Smooth muscle cell (in vitro differentiated cells): ENCODE results near the gene CHRNG. TPM values are rescaled to one million over a fixed set of nuclear protein-coding genes. Genes with fewer than 3 reads are reported as not detected.
A peak's percentile ranks its signal among the peaks of the same experiment; 100 is the strongest.

ENCODE experiments used
- DNase-seq: peaks from one replicate; lab custom pipeline; 2025; ENCODE audit not compliant: unreplicated experiment; lab: John Stamatoyannopoulos, UW
- H2AFZ ChIP-seq: fragments of 200-600 bp; sonication (generic); 2 replicates; pipeline ENCODE4 v1.6.0; 2016; ENCODE audit warnings: antibody characterized with exemption, low read depth, mild to moderate bottlenecking
- H3F3A ChIP-seq: fragments of 200-600 bp; sonication (generic); 2 replicates; pipeline ENCODE4 v1.6.0; 2017; ENCODE audit warnings: antibody characterized with exemption, low read depth
- H3K27ac ChIP-seq: fragments of 200-600 bp; sonication (generic); 2 replicates; pipeline ENCODE4 v1.5.1; 2016; ENCODE audit warnings: low read depth, mild to moderate bottlenecking
- H3K27me3 ChIP-seq: fragments of 200-600 bp; sonication (generic); 2 replicates; pipeline ENCODE4 v1.6.1; 2016; ENCODE audit warnings: low read depth, mild to moderate bottlenecking
- H3K36me3 ChIP-seq: fragments of 200-600 bp; sonication (generic); 2 replicates; pipeline ENCODE4 v1.5.1; 2016; ENCODE audit warnings: low read depth
- H3K4me1 ChIP-seq: fragments of 200-600 bp; sonication (generic); 2 replicates; pipeline ENCODE4 v1.5.1; 2016; ENCODE audit warnings: low read depth
- H3K4me2 ChIP-seq: fragments of 200-600 bp; sonication (generic); 2 replicates; pipeline ENCODE4 v1.6.0; 2016; ENCODE audit warnings: mild to moderate bottlenecking
- H3K4me3 ChIP-seq: fragments of 200-600 bp; sonication (generic); 2 replicates; pipeline ENCODE4 v1.5.1; 2016; ENCODE audit warnings: mild to moderate bottlenecking
- H3K79me2 ChIP-seq: fragments of 200-600 bp; sonication (generic); 2 replicates; pipeline ENCODE4 v1.6.0; 2016; ENCODE audit warnings: low read depth, mild to moderate bottlenecking
- H3K9ac ChIP-seq: fragments of 200-600 bp; sonication (generic); 2 replicates; pipeline ENCODE4 v1.6.0; 2016; ENCODE audit warnings: low read depth
- H3K9me3 ChIP-seq: fragments of 200-600 bp; sonication (generic); replicated peaks from 2 replicates; pipeline ENCODE4 v1.5.1; 2016; ENCODE audit warnings: low read depth
- H4K20me1 ChIP-seq: fragments of 200-600 bp; sonication (generic); 2 replicates; pipeline ENCODE4 v1.6.0; 2016; ENCODE audit warnings: low read depth
- WGBS: methylation state at CpG from one replicate; pipeline ENCODE4 v1.1.7; 2016; ENCODE audit warnings: low lambda C conversion rate; 5-methylcytosine and 5-hydroxymethylcytosine counted together
- polyA plus RNA-seq: library from polyadenylated mRNA; unstranded; fragments of >200 nt; fragmentation: Nextera tagmentation; extraction: Ambion mirVana; gene quantifications from 2 replicates; pipeline ENCODE4 v1.2.1, GENCODE V29; 2016
- total RNA-seq: library from RNA; depleted of rRNA; stranded (reverse); fragments of >200 nt; gene quantifications from 2 replicates; pipeline ENCODE4 v1.2.3, GENCODE V29; 2014
- TF ChIP-seq, protein P1 (sequence below): fragments of 200-600 bp; sonication (generic); IDR thresholded peaks from 2 replicates; pipeline ENCODE4 v1.5.1; 2017; ENCODE audit warnings: borderline replicate concordance, mild to moderate bottlenecking, antibody characterized with exemption; ENCODE audit not compliant: insufficient read depth, poor library complexity, severe bottlenecking

CHRNG gene
- total and polyA plus RNA-seq, 2 experiments from 2014 or later = not detected

DNA sequence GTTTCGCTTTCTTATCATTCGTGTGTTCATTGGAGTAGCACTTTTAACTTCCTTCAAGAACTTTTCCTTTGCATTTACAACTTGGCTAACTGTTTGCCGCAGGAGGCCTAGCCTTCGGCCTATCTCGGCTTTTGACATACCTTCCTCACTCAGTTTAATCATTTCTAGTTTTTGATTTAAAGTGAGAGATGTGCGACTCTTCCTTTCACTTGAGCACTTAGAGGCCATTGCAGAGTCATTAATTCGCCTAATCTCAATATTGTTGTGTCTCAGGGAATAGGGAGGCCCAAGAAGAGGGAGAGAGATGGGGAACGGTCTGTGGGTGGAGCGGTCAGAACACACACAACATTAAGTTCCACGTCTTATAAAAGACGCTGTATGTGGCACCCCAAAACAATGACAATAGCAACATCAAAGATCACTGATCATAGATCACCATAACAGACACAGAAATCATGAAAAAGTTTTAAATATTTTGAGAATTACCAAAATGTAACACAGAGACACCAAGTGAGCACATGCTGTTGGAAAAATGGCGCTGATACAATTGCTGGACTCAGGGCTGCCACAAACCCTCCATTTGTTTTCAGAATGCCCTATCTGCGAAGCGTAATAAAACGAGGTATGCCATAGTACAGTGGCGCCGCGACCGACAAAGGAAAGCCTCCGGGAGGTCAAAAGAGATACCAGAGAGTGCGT is 10.3 kb downstream of the CHRNG start:
- Histone ChIP-seq H3K4me2 (peak overlapping the region; percentile 89), H3K4me3 (peak overlapping the region; percentile 80), H3F3A (peaks cover 4% of the 10 kb centered on the region), H3K9ac (peak overlapping the region; percentile 95), H4K20me1 (peaks cover 42% of the 10 kb centered on the region), H3K27me3 (no peaks in the 10 kb centered on the region), H3K79me2 (peaks cover 61% of the 10 kb centered on the region), H3K9me3 (no peaks in the 10 kb centered on the region), H3K36me3 (no peaks in the 10 kb centered on the region), H3K27ac (peak overlapping the region; percentile 93), H3K4me1 (peaks cover 14% of the 10 kb centered on the region), H2AFZ (peak overlapping the region; percentile 84)
- no peak for DNase-seq
- TF ChIP-seq, protein P1, sequence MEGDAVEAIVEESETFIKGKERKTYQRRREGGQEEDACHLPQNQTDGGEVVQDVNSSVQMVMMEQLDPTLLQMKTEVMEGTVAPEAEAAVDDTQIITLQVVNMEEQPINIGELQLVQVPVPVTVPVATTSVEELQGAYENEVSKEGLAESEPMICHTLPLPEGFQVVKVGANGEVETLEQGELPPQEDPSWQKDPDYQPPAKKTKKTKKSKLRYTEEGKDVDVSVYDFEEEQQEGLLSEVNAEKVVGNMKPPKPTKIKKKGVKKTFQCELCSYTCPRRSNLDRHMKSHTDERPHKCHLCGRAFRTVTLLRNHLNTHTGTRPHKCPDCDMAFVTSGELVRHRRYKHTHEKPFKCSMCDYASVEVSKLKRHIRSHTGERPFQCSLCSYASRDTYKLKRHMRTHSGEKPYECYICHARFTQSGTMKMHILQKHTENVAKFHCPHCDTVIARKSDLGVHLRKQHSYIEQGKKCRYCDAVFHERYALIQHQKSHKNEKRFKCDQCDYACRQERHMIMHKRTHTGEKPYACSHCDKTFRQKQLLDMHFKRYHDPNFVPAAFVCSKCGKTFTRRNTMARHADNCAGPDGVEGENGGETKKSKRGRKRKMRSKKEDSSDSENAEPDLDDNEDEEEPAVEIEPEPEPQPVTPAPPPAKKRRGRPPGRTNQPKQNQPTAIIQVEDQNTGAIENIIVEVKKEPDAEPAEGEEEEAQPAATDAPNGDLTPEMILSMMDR = no peak
- 28% methylated on average over 21 of the region's 21 CpGs for WGBS

DNA sequence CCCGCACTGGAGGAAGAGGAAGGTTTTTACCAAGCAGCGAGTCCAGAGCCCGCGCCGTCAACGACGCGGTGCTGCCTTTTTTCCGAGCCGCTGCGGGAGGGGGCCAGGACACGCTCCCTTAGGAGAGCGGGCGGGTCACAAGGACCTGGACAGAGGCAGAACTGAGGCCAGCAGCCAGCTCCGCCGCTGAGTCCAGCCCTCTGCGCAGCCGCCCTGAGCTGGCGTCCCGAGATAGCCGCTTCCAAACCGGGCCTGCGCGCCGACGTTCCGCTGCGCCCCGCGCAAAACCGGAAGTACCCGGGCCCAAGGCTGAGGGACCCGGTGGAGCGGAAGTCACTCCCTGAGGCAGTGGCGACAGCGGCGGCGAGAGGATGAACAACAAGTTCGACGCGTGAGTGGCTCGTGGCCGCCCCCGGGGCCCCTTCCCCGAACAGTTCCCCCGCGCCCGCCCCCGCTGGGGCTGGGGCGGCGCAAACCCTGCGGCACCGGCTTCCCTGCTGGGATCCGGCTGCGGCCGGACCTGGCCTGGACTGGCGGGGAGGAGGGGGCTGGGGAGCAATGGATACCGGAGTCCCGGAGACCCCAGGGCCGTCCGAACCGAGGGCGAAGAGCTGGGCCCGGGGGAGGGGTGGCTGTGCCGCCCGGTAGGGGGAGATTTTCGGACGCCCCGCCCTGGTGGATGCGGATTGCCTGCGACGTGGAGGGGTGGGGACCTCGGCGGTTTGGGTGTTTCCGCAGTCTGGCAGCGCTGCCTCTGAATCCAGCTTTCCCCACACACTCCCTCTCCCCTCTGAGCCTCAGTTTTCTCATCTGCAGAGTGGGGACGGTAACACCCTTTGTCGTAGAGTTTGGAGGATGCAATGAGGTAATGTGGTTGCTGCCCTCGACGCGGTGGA is 11.1 kb downstream of the CHRNG start, which contains the start of the genes EIF4E2 and TIGD1:
Gene EIF4E2, plus strand, starts transcription at position 336 of the 896 bp plus-strand sequence. Its CDS starts 36 bp downstream, at position 372.
Gene TIGD1, minus strand, starts transcription at position 204 of the 896 bp plus-strand sequence. CDS start 675 bp downstream, outside the sequence.
- no peaks in the 10 kb centered on the region for H3K27me3 ChIP-seq
- peaks cover 4% of the 10 kb centered on the region for H3F3A ChIP-seq
- peak within 1 kb of the TSS; percentile 84 for H2AFZ ChIP-seq
- peaks cover 68% of the 10 kb centered on the region for H3K79me2 ChIP-seq
- H3K9me3 ChIP-seq = no peaks in the 10 kb centered on the region
- H4K20me1 ChIP-seq = peaks cover 47% of the 10 kb centered on the region
- 1% methylated on average over 62 of the region's 81 CpGs for WGBS
- H3K27ac ChIP-seq = peak within 1 kb of the TSS; percentile 93
- no peaks in the 10 kb centered on the region for H3K36me3 ChIP-seq
- TF ChIP-seq, protein P1 = no peak
- peak within 1 kb of the TSS; percentile 95 for H3K9ac ChIP-seq
- peak; percentile 85 for DNase-seq
- peak within 1 kb of the TSS; percentile 80 for H3K4me3 ChIP-seq
- H3K4me2 ChIP-seq = peak within 1 kb of the TSS; percentile 89
- peaks cover 14% of the 10 kb centered on the region for H3K4me1 ChIP-seq

DNA sequence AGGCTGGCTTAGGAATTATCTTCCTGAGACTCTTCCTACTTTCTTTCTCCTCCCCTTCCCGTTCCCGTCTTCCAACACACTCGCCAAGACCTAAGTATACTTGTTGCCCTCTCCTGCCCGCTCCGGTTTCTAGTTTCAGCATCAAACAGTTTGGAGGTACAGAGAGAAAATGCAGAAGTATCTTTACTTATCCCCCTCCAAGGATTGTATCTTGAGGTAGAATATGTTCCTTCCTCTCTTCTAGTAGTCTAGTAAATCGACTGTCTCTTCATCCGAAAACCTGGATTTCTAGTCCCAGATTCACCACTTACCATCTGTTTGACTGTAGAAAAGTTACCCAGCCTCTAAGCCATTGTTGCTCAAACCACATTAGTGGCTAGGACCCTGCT is 11.8 kb downstream of the CHRNG start:
- peak overlapping the region; percentile 50 for H2AFZ ChIP-seq
- no peaks in the 10 kb centered on the region for H3K36me3 ChIP-seq
- H3K79me2 ChIP-seq = peaks cover 69% of the 10 kb centered on the region
- 20% methylated on average over 7 of the region's 7 CpGs for WGBS
- H3K9ac ChIP-seq = peak overlapping the region; percentile 95
- TF ChIP-seq, protein P1 = no peak
- H3K9me3 ChIP-seq = no peaks in the 10 kb centered on the region
- H3K4me1 ChIP-seq = peaks cover 14% of the 10 kb centered on the region
- H3K27ac ChIP-seq = peak overlapping the region; percentile 93
- H3K4me3 ChIP-seq = peak overlapping the region; percentile 80
- no peaks in the 10 kb centered on the region for H3K27me3 ChIP-seq
- peaks cover 4% of the 10 kb centered on the region for H3F3A ChIP-seq
- no peak for DNase-seq
- peaks cover 49% of the 10 kb centered on the region for H4K20me1 ChIP-seq
- H3K4me2 ChIP-seq = peak overlapping the region; percentile 89
